Endothelial cell of umbilical vein (primary cell): ENCODE data around the gene SLC37A1. TPM values are rescaled to one million over a fixed set of nuclear protein-coding genes. Genes with fewer than 3 reads are reported as not detected.

Experiments used
- BruUV-seq: library from RNA; stranded (reverse); fragments of 400-500 nt; replicated peaks from 2 replicates; lab custom pipeline; 2021; lab: Mats Ljungman, UMichigan
- CTCF ChIA-PET: fragments of 300-600, 350-600 bp; sonication (Branson Sonifier 250); formaldehyde crosslinking; loops from one replicate; lab custom pipeline; 2021; ENCODE audit warnings: antibody characterized with exemption, inconsistent platforms; lab: Charles Lee
- POLR2A ChIA-PET: fragments of 300-600, 350-600 bp; sonication (Branson Sonifier 250); formaldehyde crosslinking; loops from one replicate; lab custom pipeline; 2021; ENCODE audit warnings: antibody characterized with exemption, inconsistent platforms; lab: Charles Lee
- DNase-seq: peaks from one replicate; pipeline ENCODE4 v3.0.0-alpha.2; 2011; ENCODE audit warnings: low read depth, low spot score
- FAIRE-seq: peaks from 2 replicates; lab custom pipeline; 2011; peaks lifted over from hg19 to GRCh38; lab: Jason Lieb, UNC
- H2AFZ ChIP-seq: 2 replicates; pipeline ENCODE4 v1.6.0; 2012; ENCODE audit warnings: low read depth, low read length, control low read depth, inconsistent platforms
- H3K27ac ChIP-seq: 2 replicates; pipeline ENCODE4 v1.5.1; 2011; ENCODE audit warnings: low read depth, mild to moderate bottlenecking, control low read depth, low read length, moderate library complexity; ENCODE audit not compliant: insufficient read depth
- H3K27me3 ChIP-seq, 2 experiments: 2 replicates each; pipeline versions ENCODE4 v1.6.0 to v1.6.1; 2011; ENCODE audit warnings: low read length in 2 of 2, mixed read lengths in 1 of 2; ENCODE audit not compliant: control insufficient read depth in 2 of 2, insufficient read depth in 2 of 2
- H3K36me3 ChIP-seq, 2 experiments: 2 replicates in 1 of 2; 3 replicates in 1 of 2; pipeline ENCODE4 v1.5.1; 2011; ENCODE audit warnings: low read length in 2 of 2, mild to moderate bottlenecking in 1 of 2, moderate library complexity in 1 of 2; ENCODE audit not compliant: control insufficient read depth in 2 of 2, insufficient read depth in 2 of 2; ENCODE audit errors: extremely low read depth in 1 of 2
- H3K4me1 ChIP-seq: 3 replicates; pipeline ENCODE4 v1.5.1; 2011; ENCODE audit warnings: mild to moderate bottlenecking, low read length; ENCODE audit not compliant: control insufficient read depth, insufficient read depth; ENCODE audit errors: extremely low read depth
- H3K4me2 ChIP-seq: 2 replicates; pipeline ENCODE4 v1.6.1; 2011; ENCODE audit warnings: low read length, control low read depth, mixed read lengths; ENCODE audit not compliant: insufficient read depth
- H3K4me3 ChIP-seq, 3 experiments: fragments of 200-600 bp in 1 of 3; sonication (generic), shearing (Covaris generic) in 1 of 3; replicated peaks in 1 of 3; 2 replicates each; pipeline ENCODE4 v1.5.1; 2011 to 2016; ENCODE audit warnings: control low read depth in 3 of 3, low read length in 3 of 3, mild to moderate bottlenecking in 2 of 3, inconsistent platforms in 1 of 3, low read depth in 1 of 3, moderate library complexity in 1 of 3; ENCODE audit not compliant: insufficient read depth in 1 of 3
- H3K79me2 ChIP-seq: 2 replicates; pipeline ENCODE4 v1.6.0; 2012; ENCODE audit warnings: low read length, inconsistent platforms; ENCODE audit not compliant: control insufficient read depth, insufficient read depth
- H3K9ac ChIP-seq: replicated peaks from 2 replicates; pipeline ENCODE3; 2011; ENCODE audit warnings: low read length, control low read depth; ENCODE audit not compliant: insufficient read depth; ENCODE audit errors: extremely low read depth
- H3K9me1 ChIP-seq: replicated peaks from 3 replicates; pipeline ENCODE4 v1.6.0; 2011; ENCODE audit warnings: mild to moderate bottlenecking, low read length; ENCODE audit not compliant: control insufficient read depth, insufficient read depth; ENCODE audit errors: extremely low read depth
- H3K9me3 ChIP-seq: replicated peaks from 2 replicates; pipeline ENCODE4 v1.5.1; 2012; ENCODE audit warnings: low read length, inconsistent platforms; ENCODE audit not compliant: control insufficient read depth, insufficient read depth
- H4K20me1 ChIP-seq: replicated peaks from 2 replicates; pipeline ENCODE3; 2011; ENCODE audit warnings: mild to moderate bottlenecking, low read length; ENCODE audit not compliant: control insufficient read depth, insufficient read depth; ENCODE audit errors: extremely low read depth
- EZH2 ChIP-seq: IDR thresholded peaks from 2 replicates; pipeline ENCODE4 v1.6.1; 2012; ENCODE audit warnings: borderline replicate concordance, low read depth, mild to moderate bottlenecking, moderate library complexity, low read length, inconsistent platforms; ENCODE audit not compliant: severe bottlenecking
- FOS ChIP-seq: IDR thresholded peaks from 2 replicates; pipeline ENCODE4 v1.6.1; 2011; ENCODE audit warnings: mild to moderate bottlenecking, low read length, moderate library complexity, borderline replicate concordance; ENCODE audit not compliant: insufficient read depth
- GATA2 ChIP-seq: IDR thresholded peaks from 2 replicates; pipeline ENCODE4 v1.7.0; 2011; ENCODE audit warnings: low read depth, mild to moderate bottlenecking, moderate library complexity, mixed read lengths, low read length; ENCODE audit not compliant: insufficient read length, insufficient read depth
- JUN ChIP-seq: IDR thresholded peaks from 2 replicates; pipeline ENCODE4 v1.6.1; 2011; ENCODE audit warnings: borderline replicate concordance, low read depth; ENCODE audit not compliant: insufficient read length, insufficient read depth
- MYC ChIP-seq: IDR thresholded peaks from one replicate; pipeline ENCODE4 v1.6.1; 2011; ENCODE audit warnings: mild to moderate bottlenecking, low read depth, low read length
- POLR2A ChIP-seq: IDR thresholded peaks from 2 replicates; pipeline ENCODE4 v1.6.1; 2012; ENCODE audit warnings: low read depth, mild to moderate bottlenecking, control low read depth, low read length
- POLR2AphosphoS5 ChIP-seq: IDR thresholded peaks from 2 replicates; pipeline ENCODE4 v1.6.1; 2012; ENCODE audit warnings: low read depth, mild to moderate bottlenecking, control low read depth, low read length, moderate library complexity; ENCODE audit not compliant: insufficient read depth
- dilution Hi-C: fragments of 300-500 bp; cut with MboI; formaldehyde crosslinking; loops from one replicate; pipeline ENCODE4 v1.15.0; 2019; ENCODE audit warnings: low sequenced_read_pairs; ENCODE audit not compliant: extremely low pct_ligation_motif_present
- intact Hi-C: fragments of 100-400 bp; cut with micrococcal nuclease; formaldehyde crosslinking; loops from one replicate; pipeline ENCODE4 v1.10.0; 2022
- polyA plus RNA-seq, 4 experiments: library from polyadenylated mRNA; depleted of rRNA in 3 of 4; stranded (reverse) in 3 of 4; unstranded in 1 of 4; fragments of >200 nt; gene quantifications; 2 replicates each; pipeline versions ENCODE4 v1.2.1 to v1.2.3, GENCODE V29; 2011 to 2012; ENCODE audit warnings: missing spikeins in 1 of 4
- total RNA-seq: library from RNA; stranded (reverse); gene quantifications from 2 replicates; pipeline ENCODE4 v1.2.3, GENCODE V29; 2021
- TF ChIP-seq, protein P1 (sequence below), 2 donors: IDR thresholded peaks; 1 replicate in 1 of 2; 2 replicates in 1 of 2; pipeline ENCODE4 v1.5.1; 2011; ENCODE audit warnings: low read length in 2 of 2, mild to moderate bottlenecking in 2 of 2, moderate library complexity in 2 of 2, control low read depth in 1 of 2, inconsistent platforms in 1 of 2, low read depth in 1 of 2; ENCODE audit not compliant: insufficient read depth in 1 of 2; ENCODE audit errors: extremely low read depth in 1 of 2
- TF ChIP-seq, protein P2 (sequence below): IDR thresholded peaks from 2 replicates; pipeline ENCODE4 v1.6.1; 2011; ENCODE audit not compliant: insufficient read depth, insufficient read length

Gene SLC37A1
- total and polyA plus RNA-seq, 2 donors (not counting 3 experiments of a cell fraction or from before 2014, with no cell fraction given): 4.7 to 7.6 TPM

DNA sequence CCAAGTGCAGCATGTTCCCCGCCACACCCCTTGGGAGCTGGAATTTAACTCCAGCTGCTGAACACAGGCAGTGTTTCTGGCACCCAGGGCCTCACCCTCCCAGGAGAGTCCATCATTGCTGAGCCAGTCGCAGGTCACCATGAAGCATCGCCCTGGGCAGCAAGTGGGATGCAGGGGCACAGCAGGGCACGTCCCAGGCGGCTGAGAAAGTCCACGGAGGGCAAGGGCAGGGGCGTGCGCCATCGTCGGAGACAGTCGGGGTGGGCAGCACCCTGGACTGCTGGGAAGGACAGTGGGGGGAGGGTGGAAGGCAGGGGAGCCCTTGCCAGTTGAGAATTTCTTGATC, 70.6 kb downstream of the SLC37A1 start:
- FAIRE-seq: no peak
- Histone ChIP-seq H3K27me3 (no peaks in the 10 kb centered on the region), H3K4me1 (no peaks in the 10 kb centered on the region), H3K79me2 (no peaks in the 10 kb centered on the region), H3K4me3 (no peak overlapping the region), H3K36me3 (no peaks in the 10 kb centered on the region), H3K9me3 (no peaks in the 10 kb centered on the region), H4K20me1 (no peaks in the 10 kb centered on the region), H3K27ac (no peak overlapping the region), H2AFZ (no peak overlapping the region), H3K4me2 (no peak overlapping the region), H3K9ac (no peak overlapping the region), H3K9me1 (no peaks in the 10 kb centered on the region)
- TF ChIP-seq, protein P1, sequence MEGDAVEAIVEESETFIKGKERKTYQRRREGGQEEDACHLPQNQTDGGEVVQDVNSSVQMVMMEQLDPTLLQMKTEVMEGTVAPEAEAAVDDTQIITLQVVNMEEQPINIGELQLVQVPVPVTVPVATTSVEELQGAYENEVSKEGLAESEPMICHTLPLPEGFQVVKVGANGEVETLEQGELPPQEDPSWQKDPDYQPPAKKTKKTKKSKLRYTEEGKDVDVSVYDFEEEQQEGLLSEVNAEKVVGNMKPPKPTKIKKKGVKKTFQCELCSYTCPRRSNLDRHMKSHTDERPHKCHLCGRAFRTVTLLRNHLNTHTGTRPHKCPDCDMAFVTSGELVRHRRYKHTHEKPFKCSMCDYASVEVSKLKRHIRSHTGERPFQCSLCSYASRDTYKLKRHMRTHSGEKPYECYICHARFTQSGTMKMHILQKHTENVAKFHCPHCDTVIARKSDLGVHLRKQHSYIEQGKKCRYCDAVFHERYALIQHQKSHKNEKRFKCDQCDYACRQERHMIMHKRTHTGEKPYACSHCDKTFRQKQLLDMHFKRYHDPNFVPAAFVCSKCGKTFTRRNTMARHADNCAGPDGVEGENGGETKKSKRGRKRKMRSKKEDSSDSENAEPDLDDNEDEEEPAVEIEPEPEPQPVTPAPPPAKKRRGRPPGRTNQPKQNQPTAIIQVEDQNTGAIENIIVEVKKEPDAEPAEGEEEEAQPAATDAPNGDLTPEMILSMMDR (IDR thresholded peaks at IDR 0.05; ENCODE audit: extremely low read depth in 1 of 2, insufficient read depth in 1 of 2, low read depth in 1 of 2, low read length in 2 of 2): no peak
- no peak for TF ChIP-seq POLR2AphosphoS5
- no peak for TF ChIP-seq JUN
- no peak for TF ChIP-seq GATA2
- no peak for TF ChIP-seq FOS
- no peak for TF ChIP-seq EZH2
- TF ChIP-seq POLR2A: no peak
- TF ChIP-seq, protein P2, sequence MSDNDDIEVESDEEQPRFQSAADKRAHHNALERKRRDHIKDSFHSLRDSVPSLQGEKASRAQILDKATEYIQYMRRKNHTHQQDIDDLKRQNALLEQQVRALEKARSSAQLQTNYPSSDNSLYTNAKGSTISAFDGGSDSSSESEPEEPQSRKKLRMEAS: no peak
- TF ChIP-seq MYC: no peak
- no peak for DNase-seq
- BruUV-seq: no TSS peak
- dilution Hi-C loops: no loop called here
- POLR2A ChIA-PET: no interaction called here
- intact Hi-C loops: no loop called here
- CTCF ChIA-PET: no interaction called here
